ENCODE results near the gene PPP1CC. TPM values are rescaled to one million over a fixed set of nuclear protein-coding genes. Genes with fewer than 3 reads are reported as not detected.
"Not testable (repeated sequence)": the region's sequence is repeated elsewhere in the genome, so short reads cannot be mapped to it uniquely, and the experiment has no call there.

Gene PPP1CC
- polyA plus RNA-seq, 1 donor from 2014 or later, result 188 TPM

- H3K9ac ChIP-seq (ENCODE audit: low read length), result no peak overlapping the region
- no peaks in the 10 kb centered on the region for H4K20me1 ChIP-seq (ENCODE audit: insufficient read depth)
- H2AFZ ChIP-seq (ENCODE audit: low read depth, low read length), result no peak overlapping the region
- no peaks in the 10 kb centered on the region for H3F3A ChIP-seq (ENCODE audit: insufficient read depth, low read length, poor library complexity, severe bottlenecking)
- no peak overlapping the region for H3K4me3 ChIP-seq (ENCODE audit: low read length)
- no peaks in the 10 kb centered on the region for H3K36me3 ChIP-seq (ENCODE audit: insufficient read depth, low read length)
- H3K4me2 ChIP-seq (ENCODE audit: low read length), result no peak overlapping the region
- no peaks in the 10 kb centered on the region for H3K79me2 ChIP-seq (replicated peaks; ENCODE audit: insufficient read depth, low read length)
- no peaks in the 10 kb centered on the region for H3K9me2 ChIP-seq (ENCODE audit: insufficient read depth, low read length)
- H3K27me3 ChIP-seq (ENCODE audit: insufficient read depth, low read depth, low read length), result no peaks in the 10 kb centered on the region
- TF ChIP-seq EP300 (conservative IDR thresholded peaks at IDR 0.05; ENCODE audit: poor library complexity, severe bottlenecking), result no peak
- no peak for TF ChIP-seq REST (IDR thresholded peaks at IDR 0.05; ENCODE audit: borderline replicate concordance)
- TF ChIP-seq, protein P1, sequence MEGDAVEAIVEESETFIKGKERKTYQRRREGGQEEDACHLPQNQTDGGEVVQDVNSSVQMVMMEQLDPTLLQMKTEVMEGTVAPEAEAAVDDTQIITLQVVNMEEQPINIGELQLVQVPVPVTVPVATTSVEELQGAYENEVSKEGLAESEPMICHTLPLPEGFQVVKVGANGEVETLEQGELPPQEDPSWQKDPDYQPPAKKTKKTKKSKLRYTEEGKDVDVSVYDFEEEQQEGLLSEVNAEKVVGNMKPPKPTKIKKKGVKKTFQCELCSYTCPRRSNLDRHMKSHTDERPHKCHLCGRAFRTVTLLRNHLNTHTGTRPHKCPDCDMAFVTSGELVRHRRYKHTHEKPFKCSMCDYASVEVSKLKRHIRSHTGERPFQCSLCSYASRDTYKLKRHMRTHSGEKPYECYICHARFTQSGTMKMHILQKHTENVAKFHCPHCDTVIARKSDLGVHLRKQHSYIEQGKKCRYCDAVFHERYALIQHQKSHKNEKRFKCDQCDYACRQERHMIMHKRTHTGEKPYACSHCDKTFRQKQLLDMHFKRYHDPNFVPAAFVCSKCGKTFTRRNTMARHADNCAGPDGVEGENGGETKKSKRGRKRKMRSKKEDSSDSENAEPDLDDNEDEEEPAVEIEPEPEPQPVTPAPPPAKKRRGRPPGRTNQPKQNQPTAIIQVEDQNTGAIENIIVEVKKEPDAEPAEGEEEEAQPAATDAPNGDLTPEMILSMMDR (IDR thresholded peaks at IDR 0.05; ENCODE audit: poor library complexity, severe bottlenecking), result no peak
- TF ChIP-seq RAD21 (conservative IDR thresholded peaks at IDR 0.05), result no peak
- TF ChIP-seq POLR2AphosphoS5 (IDR thresholded peaks at IDR 0.05), result no peak
- no peak overlapping the region for H3K27ac ChIP-seq (ENCODE audit: low read length)
- H3K9me3 ChIP-seq (ENCODE audit: low read length), result no peaks in the 10 kb centered on the region
Observed at GRCh38 chr12:110767863-110768262, 25.2 kb upstream of the PPP1CC start.

DNA sequence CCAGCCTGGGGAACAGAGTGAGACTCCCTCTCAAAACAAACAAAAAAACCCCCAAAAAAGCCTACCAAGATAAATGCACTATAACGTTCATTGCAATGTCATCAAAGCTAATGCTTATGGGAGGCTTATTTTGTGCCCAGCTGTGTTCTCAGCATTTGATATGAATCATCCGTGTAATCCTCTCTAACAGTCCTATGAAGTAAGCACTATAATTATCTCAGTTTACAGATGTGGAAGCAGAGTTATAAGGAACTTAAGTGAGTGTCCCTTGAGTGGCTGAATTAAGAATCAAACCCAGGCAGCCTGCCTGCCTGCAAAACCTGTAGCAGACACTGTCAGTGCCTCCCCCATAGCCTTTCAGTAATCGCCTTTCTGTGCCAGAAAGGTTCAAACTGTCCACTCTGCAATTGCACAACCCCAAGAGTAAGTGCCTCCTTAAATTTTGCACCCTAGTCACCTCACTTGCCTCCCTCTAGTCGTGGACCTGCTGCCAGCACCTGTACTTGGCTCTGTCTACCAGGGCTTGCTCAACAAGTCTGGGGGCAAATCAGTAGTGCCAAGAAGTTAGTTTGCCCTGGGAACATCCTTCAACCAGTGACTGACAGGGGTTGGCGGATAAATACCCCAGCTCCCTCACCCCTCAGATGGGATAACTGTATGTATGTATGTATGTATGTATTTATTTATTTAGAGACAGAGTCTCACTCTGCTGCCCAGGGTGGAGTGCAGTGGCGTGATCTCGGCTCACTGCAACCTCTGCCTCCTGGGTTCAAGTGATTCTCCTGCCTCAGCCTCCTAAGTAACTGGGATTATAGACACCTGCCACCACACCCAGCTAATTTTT lies 23.8 kb upstream of the PPP1CC start:
- Histone ChIP-seq H3K4me3 (ENCODE audit: low read length) (no peak overlapping the region), H3K9me3 (ENCODE audit: low read length) (no peaks in the 10 kb centered on the region), H4K20me1 (ENCODE audit: insufficient read depth) (no peaks in the 10 kb centered on the region), H3K4me2 (ENCODE audit: low read length) (no peak overlapping the region), H3K79me2 (replicated peaks; ENCODE audit: insufficient read depth, low read length) (no peaks in the 10 kb centered on the region), H3K27ac (ENCODE audit: low read length) (no peak overlapping the region), H3K9me2 (ENCODE audit: insufficient read depth, low read length) (no peaks in the 10 kb centered on the region), H3K9ac (ENCODE audit: low read length) (no peak overlapping the region), H3K36me3 (ENCODE audit: insufficient read depth, low read length) (no peaks in the 10 kb centered on the region), H2AFZ (ENCODE audit: low read depth, low read length) (no peak overlapping the region), H3F3A (ENCODE audit: insufficient read depth, low read length, poor library complexity, severe bottlenecking) (no peaks in the 10 kb centered on the region), H3K27me3 (ENCODE audit: insufficient read depth, low read depth, low read length) (no peaks in the 10 kb centered on the region)
- TF ChIP-seq, protein P1 (IDR thresholded peaks at IDR 0.05; ENCODE audit: poor library complexity, severe bottlenecking), result no peak
- TF ChIP-seq POLR2AphosphoS5 (IDR thresholded peaks at IDR 0.05) (no peak), EP300 (conservative IDR thresholded peaks at IDR 0.05; ENCODE audit: poor library complexity, severe bottlenecking) (no peak), MXI1 (conservative IDR thresholded peaks at IDR 0.05; ENCODE audit: poor library complexity, severe bottlenecking) (no peak), EZH2 (IDR thresholded peaks at IDR 0.05; ENCODE audit: borderline replicate concordance, insufficient read depth, low read length, poor library complexity, severe bottlenecking) (no peak), RAD21 (conservative IDR thresholded peaks at IDR 0.05) (no peak), REST (IDR thresholded peaks at IDR 0.05; ENCODE audit: borderline replicate concordance) (no peak), TAF1 (IDR thresholded peaks at IDR 0.05; ENCODE audit: low read depth) (no peak), SMC3 (conservative IDR thresholded peaks at IDR 0.05; ENCODE audit: poor library complexity) (no peak)

DNA sequence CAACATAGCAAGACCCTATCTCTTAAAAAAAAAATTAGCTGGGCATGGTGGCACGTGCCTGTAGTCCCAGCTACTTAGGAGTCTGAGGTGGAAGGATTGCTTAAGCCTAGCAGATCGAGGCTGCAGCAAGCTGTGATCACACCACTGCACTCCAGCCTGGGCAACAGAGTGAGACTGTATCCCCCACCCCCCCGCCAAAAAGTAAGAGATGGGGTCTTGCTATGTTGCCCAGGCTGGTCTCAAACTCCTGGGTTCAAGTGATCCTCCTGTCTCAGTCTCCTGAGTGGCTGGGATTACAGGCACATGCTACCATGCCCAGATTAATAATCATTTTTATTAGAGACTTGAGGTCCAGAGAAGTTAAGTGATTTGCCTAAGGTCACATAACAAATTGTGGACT lies 22.9 kb upstream of the PPP1CC start:
- not testable (repeated sequence) for H2AFZ ChIP-seq (ENCODE audit: low read depth, low read length); H3K9me3 ChIP-seq (ENCODE audit: low read length); H3K79me2 ChIP-seq (replicated peaks; ENCODE audit: insufficient read depth, low read length); H4K20me1 ChIP-seq (ENCODE audit: insufficient read depth); H3K4me2 ChIP-seq (ENCODE audit: low read length); H3K4me3 ChIP-seq (ENCODE audit: low read length); H3K27ac ChIP-seq (ENCODE audit: low read length); H3F3A ChIP-seq (ENCODE audit: insufficient read depth, low read length, poor library complexity, severe bottlenecking); H3K36me3 ChIP-seq (ENCODE audit: insufficient read depth, low read length); H3K27me3 ChIP-seq (ENCODE audit: insufficient read depth, low read depth, low read length); H3K9ac ChIP-seq (ENCODE audit: low read length); H3K9me2 ChIP-seq (ENCODE audit: insufficient read depth, low read length)

Measured in neural cell (in vitro differentiated cells).